ENCODE measurements around the gene DNMT1.
"Not testable (repeated sequence)": the region's sequence is repeated elsewhere in the genome, so short reads cannot be mapped to it uniquely, and the experiment has no call there.

GRCh38 chr19:10200101-10200500 is 5.3 kb upstream of the DNMT1 start:
- TF ChIP-seq CTCF, POLR2A (IDR thresholded peaks at IDR 0.05): not testable (repeated sequence)
